Gastroesophageal sphincter (tissue), 4 donors: Measurements from ENCODE around the gene MED10. TPM values are rescaled to one million over a fixed set of nuclear protein-coding genes. Genes with fewer than 3 reads are reported as not detected.

ENCODE experiments used
- ATAC-seq: fragments of 150-250 bp; one replicate; pipeline ENCODE4 v1.9.1; 2016; ENCODE audit warnings: mild to moderate bottlenecking, moderate library complexity
- H3K27ac ChIP-seq, 4 donors: fragments of 200-600 bp; sonication (generic) in 3 of 4; 1 replicate in 3 of 4; 2 replicates in 1 of 4; pipeline ENCODE4 v1.5.1; 2016 to 2019
- H3K27me3 ChIP-seq: fragments of 200-600 bp; sonication (generic); one replicate; pipeline ENCODE4 v1.5.1; 2019
- H3K36me3 ChIP-seq, 2 donors: fragments of 200-600 bp; sonication (generic); one replicate each; pipeline ENCODE4 v1.5.1; 2019; ENCODE audit warnings: control low read depth in 1 of 2
- H3K4me1 ChIP-seq, 3 donors: fragments of 200-600 bp; sonication (generic); 1 replicate in 2 of 3; 2 replicates in 1 of 3; pipeline ENCODE4 v1.5.1; 2016 to 2019; ENCODE audit warnings: control low read depth in 2 of 3
- H3K4me3 ChIP-seq, 2 donors: fragments of 200-600 bp; sonication (generic); one replicate each; pipeline ENCODE4 v1.5.1; 2019; ENCODE audit warnings: mild to moderate bottlenecking in 1 of 2, moderate library complexity in 1 of 2
- H3K9me3 ChIP-seq, 3 donors: fragments of 200-600 bp; sonication (generic); one replicate each; pipeline ENCODE4 v1.5.1; 2017 to 2019; ENCODE audit warnings: control low read depth in 2 of 3
- EP300 ChIP-seq: sonication (generic); formaldehyde crosslinking; IDR thresholded peaks from one replicate; pipeline ENCODE4 v1.6.1; 2017; ENCODE audit warnings: antibody characterized with exemption, mild to moderate bottlenecking
- POLR2A ChIP-seq, 2 donors: fragments of 450-650 bp; IDR thresholded peaks; one replicate each; pipeline ENCODE4 v1.6.1; 2017; ENCODE audit warnings: antibody characterized with exemption in 2 of 2, mild to moderate bottlenecking in 2 of 2, moderate library complexity in 1 of 2
- POLR2AphosphoS5 ChIP-seq: sonication (generic); formaldehyde crosslinking; IDR thresholded peaks from one replicate; pipeline ENCODE4 v1.6.1; 2017; ENCODE audit warnings: antibody characterized with exemption
- WGBS, 2 donors: methylation state at CpG; one replicate each; pipeline ENCODE4 v1.1.5; 2018; ENCODE audit warnings: low coverage in 1 of 2; 5-methylcytosine and 5-hydroxymethylcytosine counted together
- total RNA-seq, 4 donors: library from RNA; depleted of rRNA; stranded (reverse); fragments of >200 nt; gene quantifications; one replicate each; pipeline ENCODE4 v1.1.0, GENCODE V29; 2016
- TF ChIP-seq, protein P1 (sequence below), 4 experiments: fragments of 200-600 bp in 2 of 4; fragments of 450-650 bp in 2 of 4; sonication (generic) in 1 of 4; IDR thresholded peaks; one replicate each; pipeline ENCODE4 v1.5.1; 2017 to 2019; ENCODE audit warnings: antibody characterized with exemption in 4 of 4, mild to moderate bottlenecking in 2 of 4, moderate library complexity in 2 of 4

MED10 gene
- total RNA-seq, 4 donors from 2014 or later = 27.2 to 39.7 (median 34.0) TPM

DNA sequence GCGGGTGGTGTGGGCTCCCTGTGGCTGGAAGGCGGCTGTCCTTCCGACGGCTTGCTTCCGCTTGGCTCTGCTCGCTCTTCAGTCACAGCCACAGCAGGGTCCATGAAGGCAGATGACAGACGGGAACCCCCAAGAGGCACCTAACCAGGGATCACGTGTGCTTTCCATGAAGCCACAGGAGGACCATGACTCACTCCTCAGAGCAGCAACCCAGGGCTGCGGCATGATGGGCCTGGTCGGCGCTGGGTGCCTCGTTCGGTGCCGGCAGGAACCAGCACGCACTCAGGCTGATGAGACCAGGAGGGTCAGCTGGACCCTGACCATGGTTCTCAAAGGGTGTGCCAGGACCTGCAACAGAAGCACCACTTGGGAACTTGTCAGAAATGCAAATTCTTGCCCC, 32.8 kb upstream of the MED10 start:
- no peak overlapping the region for H3K4me3 ChIP-seq
- H3K27me3 ChIP-seq = peaks cover 52% of the 10 kb centered on the region
- H3K4me1 ChIP-seq = no peaks in the 10 kb centered on the region
- no peaks in the 10 kb centered on the region for H3K9me3 ChIP-seq
- no peaks in the 10 kb centered on the region for H3K36me3 ChIP-seq
- 97% methylated on average over 4 of the region's 15 CpGs; no CpG with 5 or more reads in 1 of the 2 donors for WGBS, 2 donors
- H3K27ac ChIP-seq = no peak overlapping the region
- TF ChIP-seq POLR2AphosphoS5 (no peak), EP300 (no peak), POLR2A (IDR thresholded peaks at IDR 0.05) (no peak)
- TF ChIP-seq, protein P1, sequence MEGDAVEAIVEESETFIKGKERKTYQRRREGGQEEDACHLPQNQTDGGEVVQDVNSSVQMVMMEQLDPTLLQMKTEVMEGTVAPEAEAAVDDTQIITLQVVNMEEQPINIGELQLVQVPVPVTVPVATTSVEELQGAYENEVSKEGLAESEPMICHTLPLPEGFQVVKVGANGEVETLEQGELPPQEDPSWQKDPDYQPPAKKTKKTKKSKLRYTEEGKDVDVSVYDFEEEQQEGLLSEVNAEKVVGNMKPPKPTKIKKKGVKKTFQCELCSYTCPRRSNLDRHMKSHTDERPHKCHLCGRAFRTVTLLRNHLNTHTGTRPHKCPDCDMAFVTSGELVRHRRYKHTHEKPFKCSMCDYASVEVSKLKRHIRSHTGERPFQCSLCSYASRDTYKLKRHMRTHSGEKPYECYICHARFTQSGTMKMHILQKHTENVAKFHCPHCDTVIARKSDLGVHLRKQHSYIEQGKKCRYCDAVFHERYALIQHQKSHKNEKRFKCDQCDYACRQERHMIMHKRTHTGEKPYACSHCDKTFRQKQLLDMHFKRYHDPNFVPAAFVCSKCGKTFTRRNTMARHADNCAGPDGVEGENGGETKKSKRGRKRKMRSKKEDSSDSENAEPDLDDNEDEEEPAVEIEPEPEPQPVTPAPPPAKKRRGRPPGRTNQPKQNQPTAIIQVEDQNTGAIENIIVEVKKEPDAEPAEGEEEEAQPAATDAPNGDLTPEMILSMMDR (IDR thresholded peaks at IDR 0.05) = no peak
- no peak for ATAC-seq

DNA sequence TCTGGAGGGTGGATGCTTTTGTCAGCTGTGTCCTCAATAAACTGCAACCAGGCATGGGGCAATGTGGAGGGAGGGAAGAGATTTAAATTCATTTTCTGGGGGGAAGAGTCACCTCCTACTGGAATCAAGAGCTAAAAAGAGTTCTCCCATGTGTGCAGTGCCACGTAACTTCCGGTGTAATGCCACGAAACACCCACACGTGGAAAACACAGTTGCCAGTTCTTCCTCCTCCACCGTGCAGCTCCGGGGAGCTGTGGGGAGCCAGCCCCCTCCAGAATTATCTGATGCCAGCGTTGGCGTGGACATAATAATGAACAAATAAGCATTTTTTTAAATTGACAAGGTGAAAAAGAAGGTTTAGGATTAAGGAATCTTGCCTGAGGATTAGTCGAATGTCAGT, 32.1 kb upstream of the MED10 start:
- H3K36me3 ChIP-seq = no peaks in the 10 kb centered on the region

DNA sequence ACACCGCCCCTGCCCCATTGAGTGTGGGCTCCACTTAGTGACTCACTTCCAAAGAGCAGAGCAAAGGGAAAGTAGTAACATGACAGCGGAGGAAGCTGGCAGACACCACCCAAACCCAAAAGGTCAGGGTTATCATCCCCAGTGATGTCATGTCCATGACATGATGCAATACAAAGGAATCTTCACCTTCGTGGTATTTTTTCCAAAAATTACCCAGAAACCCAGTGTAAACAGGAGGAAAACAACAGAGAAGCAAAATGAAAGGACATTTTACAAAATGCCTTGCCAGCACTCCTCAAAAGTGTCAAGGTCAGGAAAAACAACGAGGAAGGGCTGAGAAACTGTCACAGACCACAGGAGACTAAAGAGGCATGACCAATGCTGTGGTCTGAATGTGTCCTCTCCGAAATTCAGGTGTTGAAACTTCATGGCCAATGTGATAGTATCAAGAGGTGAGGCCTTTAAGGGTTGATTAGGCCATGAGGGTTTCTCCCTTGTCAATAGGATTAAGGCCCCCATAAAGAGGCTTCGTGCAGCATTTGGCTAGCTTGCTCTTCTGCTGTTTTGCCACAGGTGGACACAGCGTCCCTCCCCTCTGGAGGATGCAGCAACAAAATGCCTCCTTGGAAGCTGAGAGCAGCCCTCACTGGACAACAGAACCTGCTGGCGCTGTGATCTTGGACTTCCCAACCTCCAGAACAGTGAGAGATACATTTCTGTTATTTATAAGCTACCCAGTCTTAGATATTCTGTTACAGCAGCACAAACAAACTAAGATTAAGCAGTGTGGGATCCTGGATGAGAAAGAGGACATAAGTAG, 30.5 kb upstream of the MED10 start:
- Histone ChIP-seq H3K27me3 (peaks cover 40% of the 10 kb centered on the region), H3K27ac (no peak overlapping the region), H3K9me3 (no peaks in the 10 kb centered on the region), H3K4me3 (no peak overlapping the region), H3K4me1 (no peaks in the 10 kb centered on the region), H3K36me3 (no peaks in the 10 kb centered on the region)
- TF ChIP-seq POLR2AphosphoS5 = no peak
- TF ChIP-seq, protein P1 (IDR thresholded peaks at IDR 0.05) = no peak
- ATAC-seq = no peak
- 61 to 65% methylated on average over 3 to 5 of the region's 8 CpGs for WGBS, 2 donors

More for the DNA sequence above, 32.1 kb upstream of the MED10 start:
- 88 to 92% methylated on average over 2 to 9 of the region's 9 CpGs for WGBS, 2 donors
- no peak for TF ChIP-seq POLR2A (IDR thresholded peaks at IDR 0.05)
- TF ChIP-seq, protein P1 (IDR thresholded peaks at IDR 0.05) = no peak
- no peak for TF ChIP-seq EP300
- TF ChIP-seq POLR2AphosphoS5 = no peak
- no peak for ATAC-seq
- peaks cover 49% of the 10 kb centered on the region for H3K27me3 ChIP-seq
- H3K27ac ChIP-seq = no peak overlapping the region
- no peaks in the 10 kb centered on the region for H3K4me1 ChIP-seq
- H3K4me3 ChIP-seq = no peak overlapping the region
- no peaks in the 10 kb centered on the region for H3K9me3 ChIP-seq

DNA sequence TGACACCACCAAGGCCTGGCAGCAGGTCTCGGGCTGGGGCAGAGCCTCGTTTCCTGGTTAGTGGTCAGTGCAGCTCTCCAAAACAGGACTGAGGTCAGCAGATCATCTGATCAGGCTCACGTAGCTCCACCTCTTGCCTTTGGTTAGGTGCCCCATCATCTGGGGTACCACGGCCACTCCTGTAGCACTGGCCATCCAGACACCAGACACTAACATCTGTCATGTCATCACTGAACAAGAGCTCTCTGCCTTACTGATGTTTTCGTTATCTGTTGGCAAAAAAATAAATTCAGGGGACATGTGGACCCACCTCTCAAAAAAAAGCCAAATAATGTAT, 29.9 kb upstream of the MED10 start:
- Histone ChIP-seq H3K27me3 (peaks cover 40% of the 10 kb centered on the region), H3K36me3 (no peaks in the 10 kb centered on the region), H3K27ac (no peak overlapping the region), H3K4me1 (no peaks in the 10 kb centered on the region), H3K9me3 (no peaks in the 10 kb centered on the region), H3K4me3 (no peak overlapping the region)
- no peak for ATAC-seq
- TF ChIP-seq, protein P1 (IDR thresholded peaks at IDR 0.05) = no peak
- TF ChIP-seq POLR2AphosphoS5 (no peak), EP300 (no peak), POLR2A (IDR thresholded peaks at IDR 0.05) (no peak)
- WGBS, 2 donors = 70 to 100% methylated on average over 2 of the region's 5 CpGs
